A549 (cell line): ENCODE results near the gene DLX1. TPM values are rescaled to one million over a fixed set of nuclear protein-coding genes. Genes with fewer than 3 reads are reported as not detected.

ENCODE experiments used
- ATAC-seq, 2 experiments: fragments of 200-7000 bp in 1 of 2; fragments of >200 bp in 1 of 2; cut with Nextera tagmentation in 1 of 2; cut with Tn5 transposase in 1 of 2; 3 replicates each; pipeline versions ENCODE4 v1.8.0 to v1.9.1; 2018 to 2020; ENCODE audit warnings: mild to moderate bottlenecking in 1 of 2, moderate library complexity in 1 of 2
- CTCF ChIA-PET: fragments of 300-600 bp; sonication (Branson Sonifier 250); formaldehyde crosslinking; extraction: SDS; loops from one replicate; lab custom pipeline; 2021; ENCODE audit warnings: antibody characterized with exemption, inconsistent platforms; lab: Yijun Ruan, JAX
- POLR2A ChIA-PET: fragments of 350-600 bp; formaldehyde crosslinking; extraction: SDS; loops from one replicate; lab custom pipeline; 2021; ENCODE audit warnings: antibody characterized with exemption, inconsistent platforms; lab: Yijun Ruan, JAX
- DNase-seq, 2 experiments: peaks; one replicate each; pipeline versions ENCODE4 v3.0.0 to v3.0.0-alpha.2; 2011 to 2016; ENCODE audit warnings: low read depth in 1 of 2, low spot score in 1 of 2
- FAIRE-seq: peaks from 2 replicates; lab custom pipeline; 2011; peaks lifted over from hg19 to GRCh38; lab: Jason Lieb, UNC
- H3K27ac ChIP-seq, 2 experiments: fragments of >200 bp; sonication (Bioruptor Twin); formaldehyde crosslinking; 3 replicates each; pipeline ENCODE4 v1.5.1; 2016 to 2017
- H3K4me1 ChIP-seq: fragments of >200 bp; sonication (Bioruptor Twin); formaldehyde crosslinking; 3 replicates; pipeline ENCODE4 v1.6.1; 2016
- H3K4me2 ChIP-seq: fragments of >200 bp; sonication (Bioruptor Twin); formaldehyde crosslinking; 3 replicates; pipeline ENCODE4 v1.6.1; 2016
- H3K4me3 ChIP-seq: fragments of >200 bp; sonication (Bioruptor Twin); formaldehyde crosslinking; 3 replicates; pipeline ENCODE4 v1.5.1; 2016
- H3K9me3 ChIP-seq: fragments of >200 bp; sonication (Bioruptor Twin); formaldehyde crosslinking; 3 replicates; pipeline ENCODE4 v1.6.1; 2016
- CBX8 ChIP-seq: fragments of 200-600 bp; sonication (generic); IDR thresholded peaks from 2 replicates; pipeline ENCODE4 v1.6.1; 2016
- CEBPB ChIP-seq, 2 experiments: fragments of >200 bp in 1 of 2; sonication (Bioruptor Twin) in 1 of 2; formaldehyde crosslinking in 1 of 2; IDR thresholded peaks; 2 replicates each; pipeline ENCODE4 v1.6.1; 2012 to 2016
- E2F6 ChIP-seq: IDR thresholded peaks from 2 replicates; pipeline ENCODE4 v1.6.1; 2012; ENCODE audit warnings: low read depth, borderline replicate concordance
- EHMT2 ChIP-seq: fragments of 200-600 bp; sonication (generic); IDR thresholded peaks from 2 replicates; pipeline ENCODE4 v1.6.1; 2016; ENCODE audit warnings: antibody characterized with exemption, low read depth, mild to moderate bottlenecking, moderate library complexity
- FOSB ChIP-seq: fragments of 250-450 bp; sonication (Bioruptor Pico); IDR thresholded peaks from 2 replicates; pipeline ENCODE4 v1.5.0; 2020; ENCODE audit warnings: mild to moderate bottlenecking, moderate library complexity
- FOXS1 ChIP-seq: fragments of 250-450 bp; sonication (Bioruptor Pico); IDR thresholded peaks from 2 replicates; pipeline ENCODE4 v1.5.0; 2020; ENCODE audit warnings: mild to moderate bottlenecking, moderate library complexity
- GATA3 ChIP-seq: IDR thresholded peaks from 2 replicates; pipeline ENCODE4 v1.6.1; 2012; ENCODE audit warnings: borderline replicate concordance
- HEYL ChIP-seq: fragments of 250-450 bp; sonication (Bioruptor Pico); IDR thresholded peaks from 2 replicates; pipeline ENCODE4 v1.8.0; 2021; ENCODE audit warnings: mild to moderate bottlenecking, moderate library complexity
- HOXA7 ChIP-seq: fragments of 250-450 bp; sonication (Bioruptor Pico); IDR thresholded peaks from 2 replicates; pipeline ENCODE4 v1.5.0; 2020; ENCODE audit warnings: mild to moderate bottlenecking, moderate library complexity
- KDM1A ChIP-seq: fragments of 200-600 bp; sonication (generic); IDR thresholded peaks from 2 replicates; pipeline ENCODE4 v1.6.1; 2016; ENCODE audit warnings: low read depth, mild to moderate bottlenecking
- KDM5A ChIP-seq: fragments of 200-600 bp; sonication (generic); IDR thresholded peaks from 2 replicates; pipeline ENCODE4 v1.6.1; 2016; ENCODE audit warnings: antibody characterized with exemption, mild to moderate bottlenecking
- MYC ChIP-seq: IDR thresholded peaks from 2 replicates; pipeline ENCODE4 v1.6.1; 2012; ENCODE audit warnings: mild to moderate bottlenecking, inconsistent platforms, low read length, improper control_type of control experiment, borderline replicate concordance
- NR3C1 ChIP-seq: fragments of >200 bp; sonication (Bioruptor Twin); formaldehyde crosslinking; IDR thresholded peaks from 3 replicates; pipeline ENCODE4 v1.6.1; 2017
- POLR2AphosphoS2 ChIP-seq: conservative IDR thresholded peaks from 2 replicates; pipeline ENCODE4 v1.6.1; 2012; ENCODE audit warnings: low read length, improper control_type of control experiment, inconsistent platforms
- RARB ChIP-seq: fragments of 250-450 bp; sonication (Bioruptor Pico); IDR thresholded peaks from 2 replicates; pipeline ENCODE4 v1.8.0; 2021; ENCODE audit warnings: mild to moderate bottlenecking, moderate library complexity
- REST ChIP-seq: fragments of 200-600 bp; sonication (generic); IDR thresholded peaks from 2 replicates; pipeline ENCODE4 v1.6.1; 2016; ENCODE audit warnings: antibody characterized with exemption, mild to moderate bottlenecking, moderate library complexity
- RNF2 ChIP-seq: fragments of 200-600 bp; sonication (generic); IDR thresholded peaks from 2 replicates; pipeline ENCODE4 v1.6.1; 2016; ENCODE audit warnings: low read depth, mild to moderate bottlenecking, antibody characterized with exemption, moderate library complexity, borderline replicate concordance
- SMC3 ChIP-seq: fragments of >200 bp; sonication (Bioruptor Twin); formaldehyde crosslinking; IDR thresholded peaks from 3 replicates; pipeline ENCODE4 v1.6.1; 2018; ENCODE audit warnings: inconsistent platforms
- USF2 ChIP-seq: fragments of 450-650 bp; IDR thresholded peaks from 2 replicates; pipeline ENCODE4 v1.6.1; 2014; ENCODE audit warnings: antibody characterized with exemption
- ZFP36 ChIP-seq: fragments of 450-650 bp; IDR thresholded peaks from 2 replicates; pipeline ENCODE4 v1.6.1; 2014; ENCODE audit warnings: borderline replicate concordance; ENCODE audit not compliant: partially characterized antibody
- WGBS: methylation state at CpG from one replicate; pipeline ENCODE4 v1.1.6; 2017; ENCODE audit errors: missing lambda C conversion rate; 5-methylcytosine and 5-hydroxymethylcytosine counted together
- polyA plus RNA-seq, 4 experiments: library from polyadenylated mRNA; depleted of rRNA in 3 of 4; stranded (reverse); fragments of >200 nt; fragmentation: RNase III in 1 of 4; extraction: RNeasy Plus Mini Kit Qiagen cat#74134 plus additional on column Dnase treatment in 1 of 4; gene quantifications; 2 replicates in 3 of 4; 3 replicates in 1 of 4; pipeline ENCODE4 v1.2.3, GENCODE V29; 2011 to 2017

The DLX1 gene
- polyA plus RNA-seq, 2 of the 4 experiments (the other 2 are of a cell fraction): 1.1 to 2.5 TPM

- Histone ChIP-seq H3K27ac (no peak overlapping the region), H3K4me2 (peak overlapping the region; percentile 14; the same call in 2 of the 3 replicates), H3K9me3 (no peaks in the 10 kb centered on the region), H3K4me1 (peaks cover 10% of the 10 kb centered on the region; the same call in 2 of the 3 replicates), H3K4me3 (no peak overlapping the region)
- DNase-seq: peak in 1 of 2 experiments; percentile 9
- CTCF ChIA-PET: interaction anchor here (0.8 to 1.4 kb wide), 4 partner anchors 11 to 75 kb away, joined by 3 read pairs; no protein-coding TSS in a partner anchor
- WGBS: 62% methylated on average over 2 of the region's 2 CpGs
- peak in 1 of 2 experiments; percentile 31; a peak in 2 of 6 replicates for ATAC-seq
- POLR2A ChIA-PET: no interaction called here
- no peak for FAIRE-seq
- TF ChIP-seq REST (no peak), FOXS1 (CRISPR knock-in tag) (no peak), HOXA7 (CRISPR knock-in tag) (no peak), USF2 (no peak), KDM5A (no peak), KDM1A (no peak), MYC (no peak), GATA3 (no peak), E2F6 (no peak), FOSB (CRISPR knock-in tag) (no peak), HEYL (no peak), SMC3 (no peak), EHMT2 (no peak), ZFP36 (no peak), RARB (CRISPR knock-in tag) (no peak), RNF2 (no peak), NR3C1 (no peak), CEBPB (IDR thresholded peaks at IDR 0.05) (no peak; a peak in 1 of 4 replicates), POLR2AphosphoS2 (no peak), CBX8 (no peak)
Measured at GRCh38 chr2:172038604-172039003, 46.7 kb upstream of the DLX1 start.

- ATAC-seq (peak in 1 of 2 experiments; percentile 48; a peak in 4 of 6 replicates), FAIRE-seq (no peak), DNase-seq (no peak)
- 75% methylated on average over 3 of the region's 3 CpGs for WGBS
- H3K4me1 ChIP-seq: peaks cover 10% of the 10 kb centered on the region; the same call in 2 of the 3 replicates
- peak overlapping the region; percentile 14; the same call in 2 of the 3 replicates for H3K4me2 ChIP-seq
- TF ChIP-seq E2F6 (no peak), FOXS1 (CRISPR knock-in tag) (no peak)
- ChIA-PET CTCF (no interaction called here), POLR2A (no interaction called here)
- H3K4me3 ChIP-seq: no peak overlapping the region
- no peak overlapping the region for H3K27ac ChIP-seq
- H3K9me3 ChIP-seq: no peaks in the 10 kb centered on the region
Measured at GRCh38 chr2:172039011-172039704, 46.1 kb upstream of the DLX1 start.
